A549 treated with GW870086 at 1 μM for 4 hours (cell line): ENCODE results near the gene SKAP2. TPM values are rescaled to one million over a fixed set of nuclear protein-coding genes. Genes with fewer than 3 reads are reported as not detected.

Source experiments
- total RNA-seq: library from RNA; stranded (reverse); fragments of 200-300 nt; extraction: Qiagen RNA extraction; gene quantifications from 5 replicates; pipeline ENCODE4 v1.2.3, GENCODE V29; 2022; ENCODE audit warnings: low read depth

Gene SKAP2
- 12.8 to 20.8 TPM (median 16.5 TPM) in 5 replicates for total RNA-seq

DNA sequence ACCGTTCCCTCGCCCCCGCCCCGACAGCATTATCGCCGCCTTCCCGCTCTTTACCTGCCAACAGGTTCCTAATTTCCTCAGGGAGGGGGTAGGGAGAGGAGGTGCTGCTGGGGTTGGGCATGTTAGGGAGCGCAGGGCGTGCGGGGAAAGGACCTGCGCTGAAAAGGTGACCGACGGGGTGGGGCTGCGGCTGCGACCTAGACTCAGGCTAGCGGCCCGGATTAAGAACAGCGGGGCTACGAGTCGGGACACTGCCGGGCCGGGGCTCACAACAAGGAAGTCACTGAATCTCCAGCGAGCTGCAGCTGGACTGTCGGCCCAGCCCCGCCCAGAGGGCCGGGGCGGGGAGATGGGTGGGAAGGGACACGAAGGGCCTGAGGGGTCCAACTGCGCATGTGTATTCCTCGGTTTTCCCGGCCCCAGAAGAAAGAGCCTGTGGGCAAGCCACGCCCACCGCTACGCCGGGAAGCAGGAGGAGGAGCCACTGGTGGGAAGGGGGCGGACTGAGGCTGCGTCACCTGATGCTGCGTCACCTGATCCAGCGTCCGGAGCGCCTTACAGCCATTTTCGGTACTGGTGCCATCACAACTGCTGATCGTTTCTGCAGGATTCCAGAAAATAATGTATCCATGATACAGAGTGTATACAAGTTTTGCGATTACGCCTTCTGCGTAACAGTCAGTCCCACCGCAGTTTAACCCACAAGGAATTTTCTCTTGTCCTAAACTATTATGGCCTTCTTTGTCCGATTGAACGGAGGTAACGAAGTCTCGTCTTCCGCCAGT is at the start of gene SKAP2:
TSS of gene SKAP2 (minus strand) at position 282 of the 785 bp plus-strand sequence. CDS start at position 121, 161 bp downstream.

Other genes starting within 250 kb of the SKAP2 start
- gene HOXA1, start 231.4 kb upstream of the SKAP2 start, total RNA-seq = 2.2 to 3.9 TPM (median 3.3 TPM) in 5 replicates
- gene HOXA2, start 238.1 kb upstream of the SKAP2 start, total RNA-seq = 0.80 to 0.97 TPM (median 0.86 TPM) in 5 replicates